Hepatocyte (in vitro differentiated cells): ENCODE results near the gene ATP9A. TPM values are rescaled to one million over a fixed set of nuclear protein-coding genes. Genes with fewer than 3 reads are reported as not detected.

ENCODE experiments used
- DNase-seq: peaks from one replicate; pipeline ENCODE4 v3.0.0-alpha.2; 2016; ENCODE audit warnings: low spot score
- H2AFZ ChIP-seq: fragments of 200-600 bp; sonication (generic); 2 replicates; pipeline ENCODE4 v1.6.0; 2016; ENCODE audit warnings: antibody characterized with exemption, mild to moderate bottlenecking
- H3K27ac ChIP-seq: fragments of 200-600 bp; sonication (generic); 2 replicates; pipeline ENCODE4 v1.5.1; 2016; ENCODE audit warnings: mild to moderate bottlenecking
- H3K27me3 ChIP-seq: fragments of 200-600 bp; sonication (generic); 2 replicates; pipeline ENCODE4 v1.6.1; 2016
- H3K36me3 ChIP-seq: fragments of 200-600 bp; sonication (generic); replicated peaks from 2 replicates; pipeline ENCODE4 v1.5.1; 2016; ENCODE audit warnings: low read depth; ENCODE audit not compliant: insufficient read depth
- H3K4me1 ChIP-seq: fragments of 200-600 bp; sonication (generic); 2 replicates; pipeline ENCODE4 v1.5.1; 2016; ENCODE audit warnings: mild to moderate bottlenecking, moderate library complexity; ENCODE audit not compliant: insufficient read depth
- H3K4me2 ChIP-seq: fragments of 200-600 bp; sonication (generic); 2 replicates; pipeline ENCODE4 v1.6.0; 2016
- H3K4me3 ChIP-seq: fragments of 200-600 bp; sonication (generic); 2 replicates; pipeline ENCODE4 v1.5.1; 2016; ENCODE audit warnings: mild to moderate bottlenecking
- H3K79me2 ChIP-seq: fragments of 200-600 bp; sonication (generic); 2 replicates; pipeline ENCODE4 v1.6.0; 2017; ENCODE audit warnings: mild to moderate bottlenecking
- H3K9me2 ChIP-seq: fragments of 200-600 bp; sonication (generic); replicated peaks from 2 replicates; pipeline ENCODE4 v1.6.0; 2017; ENCODE audit warnings: mild to moderate bottlenecking; ENCODE audit not compliant: insufficient read depth
- H3K9me3 ChIP-seq: fragments of 200-600 bp; sonication (generic); 2 replicates; pipeline ENCODE4 v1.5.1; 2016; ENCODE audit warnings: low read depth, mild to moderate bottlenecking
- H4K20me1 ChIP-seq: fragments of 200-600 bp; sonication (generic); 2 replicates; pipeline ENCODE4 v1.6.0; 2016; ENCODE audit warnings: mild to moderate bottlenecking; ENCODE audit not compliant: insufficient read depth, poor library complexity, severe bottlenecking
- EZH2 ChIP-seq: fragments of 200-600 bp; sonication (generic); IDR thresholded peaks from 2 replicates; pipeline ENCODE4 v1.6.1; 2016; ENCODE audit warnings: antibody characterized with exemption, mild to moderate bottlenecking, borderline replicate concordance
- EZH2phosphoT487 ChIP-seq: fragments of 200-600 bp; sonication (generic); IDR thresholded peaks from one replicate; pipeline ENCODE4 v1.6.1; 2018; ENCODE audit warnings: antibody characterized with exemption, mild to moderate bottlenecking, low read depth, moderate library complexity; ENCODE audit not compliant: unreplicated experiment, severe bottlenecking
- WGBS: methylation state at CpG from one replicate; pipeline ENCODE4 v1.1.6; 2016; ENCODE audit warnings: low lambda C conversion rate; ENCODE audit errors: missing lambda C conversion rate; 5-methylcytosine and 5-hydroxymethylcytosine counted together
- polyA plus RNA-seq: library from polyadenylated mRNA; unstranded; fragments of >200 nt; fragmentation: Nextera tagmentation; extraction: Ambion mirVana; gene quantifications from 2 replicates; pipeline ENCODE4 v1.2.1, GENCODE V29; 2016
- total RNA-seq: library from RNA; depleted of rRNA; stranded (reverse); fragments of >200 nt; gene quantifications from 2 replicates; pipeline ENCODE4 v1.2.3, GENCODE V29; 2014
- TF ChIP-seq, protein P1 (sequence below): fragments of 200-600 bp; sonication (generic); IDR thresholded peaks from 2 replicates; pipeline ENCODE4 v1.5.1; 2016; ENCODE audit warnings: antibody characterized with exemption, mild to moderate bottlenecking; ENCODE audit not compliant: poor library complexity

The ATP9A gene
- total and polyA plus RNA-seq, 2 experiments from 2014 or later: 12.1 to 28.1 TPM

DNA sequence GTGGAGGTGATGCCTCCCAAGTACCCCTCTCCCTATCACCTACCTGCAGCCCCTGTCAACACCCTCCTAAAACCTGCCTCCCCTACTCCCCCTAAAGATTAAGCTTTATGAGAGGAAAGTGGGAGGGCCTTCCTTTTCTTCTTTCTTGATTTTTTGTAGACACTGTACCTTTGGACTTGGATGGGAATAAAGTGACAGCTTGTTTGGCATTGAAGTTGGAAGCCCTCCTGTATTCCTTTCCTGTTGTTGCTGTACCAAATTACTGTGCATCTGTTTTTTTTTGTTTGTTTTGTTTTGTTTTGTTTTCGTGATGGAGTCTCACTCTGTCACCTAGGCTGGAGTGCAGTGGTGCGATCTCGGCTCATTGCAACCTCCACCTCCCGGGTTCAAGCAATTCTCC lies 126.3 kb downstream of the ATP9A start:
- no peaks in the 10 kb centered on the region for H3K4me1 ChIP-seq
- no peaks in the 10 kb centered on the region for H3K9me2 ChIP-seq
- no peak overlapping the region for H3K4me3 ChIP-seq
- 98% methylated on average over 4 of the region's 4 CpGs for WGBS
- no peaks in the 10 kb centered on the region for H3K27me3 ChIP-seq
- TF ChIP-seq EZH2phosphoT487 (no peak), EZH2 (no peak)
- TF ChIP-seq, protein P1, sequence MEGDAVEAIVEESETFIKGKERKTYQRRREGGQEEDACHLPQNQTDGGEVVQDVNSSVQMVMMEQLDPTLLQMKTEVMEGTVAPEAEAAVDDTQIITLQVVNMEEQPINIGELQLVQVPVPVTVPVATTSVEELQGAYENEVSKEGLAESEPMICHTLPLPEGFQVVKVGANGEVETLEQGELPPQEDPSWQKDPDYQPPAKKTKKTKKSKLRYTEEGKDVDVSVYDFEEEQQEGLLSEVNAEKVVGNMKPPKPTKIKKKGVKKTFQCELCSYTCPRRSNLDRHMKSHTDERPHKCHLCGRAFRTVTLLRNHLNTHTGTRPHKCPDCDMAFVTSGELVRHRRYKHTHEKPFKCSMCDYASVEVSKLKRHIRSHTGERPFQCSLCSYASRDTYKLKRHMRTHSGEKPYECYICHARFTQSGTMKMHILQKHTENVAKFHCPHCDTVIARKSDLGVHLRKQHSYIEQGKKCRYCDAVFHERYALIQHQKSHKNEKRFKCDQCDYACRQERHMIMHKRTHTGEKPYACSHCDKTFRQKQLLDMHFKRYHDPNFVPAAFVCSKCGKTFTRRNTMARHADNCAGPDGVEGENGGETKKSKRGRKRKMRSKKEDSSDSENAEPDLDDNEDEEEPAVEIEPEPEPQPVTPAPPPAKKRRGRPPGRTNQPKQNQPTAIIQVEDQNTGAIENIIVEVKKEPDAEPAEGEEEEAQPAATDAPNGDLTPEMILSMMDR: no peak
- H3K4me2 ChIP-seq: no peak overlapping the region
- no peak for DNase-seq
- no peaks in the 10 kb centered on the region for H3K9me3 ChIP-seq
- H3K27ac ChIP-seq: no peak overlapping the region
- no peaks in the 10 kb centered on the region for H3K79me2 ChIP-seq
- no peak overlapping the region for H2AFZ ChIP-seq
- H4K20me1 ChIP-seq: no peaks in the 10 kb centered on the region
- H3K36me3 ChIP-seq: no peaks in the 10 kb centered on the region

DNA sequence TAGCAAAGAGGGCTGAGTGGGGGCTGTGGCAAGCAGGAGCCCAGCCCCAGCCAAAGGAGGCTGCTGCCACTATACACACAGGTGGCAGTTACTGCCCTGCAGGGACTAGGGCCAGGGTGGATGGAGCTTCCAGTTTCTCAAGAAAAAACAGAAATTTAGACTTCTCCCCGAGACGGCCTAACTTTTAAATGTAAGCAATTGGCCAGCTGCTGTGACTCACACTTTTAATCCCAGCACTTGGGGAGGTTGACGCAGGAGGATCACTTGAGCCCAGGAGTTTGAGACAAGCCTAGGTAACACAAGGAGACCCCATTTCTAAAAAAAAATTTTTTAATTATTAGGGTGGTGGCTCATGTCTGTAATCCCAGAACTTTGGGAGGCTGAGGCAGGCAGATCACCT lies 127.4 kb downstream of the ATP9A start:
- no peaks in the 10 kb centered on the region for H3K27me3 ChIP-seq
- no peak overlapping the region for H3K4me3 ChIP-seq
- no peak overlapping the region for H3K4me2 ChIP-seq
- H3K4me1 ChIP-seq: no peaks in the 10 kb centered on the region
- no peak overlapping the region for H2AFZ ChIP-seq
- no peak overlapping the region for H3K27ac ChIP-seq
- DNase-seq: no peak
- no peaks in the 10 kb centered on the region for H3K9me2 ChIP-seq
- no peaks in the 10 kb centered on the region for H3K36me3 ChIP-seq
- TF ChIP-seq, protein P1: no peak
- TF ChIP-seq EZH2phosphoT487 (no peak), EZH2 (no peak)
- no peaks in the 10 kb centered on the region for H4K20me1 ChIP-seq
- no peaks in the 10 kb centered on the region for H3K79me2 ChIP-seq
- WGBS: 53% methylated on average over 3 of the region's 3 CpGs
- H3K9me3 ChIP-seq: no peaks in the 10 kb centered on the region

DNA sequence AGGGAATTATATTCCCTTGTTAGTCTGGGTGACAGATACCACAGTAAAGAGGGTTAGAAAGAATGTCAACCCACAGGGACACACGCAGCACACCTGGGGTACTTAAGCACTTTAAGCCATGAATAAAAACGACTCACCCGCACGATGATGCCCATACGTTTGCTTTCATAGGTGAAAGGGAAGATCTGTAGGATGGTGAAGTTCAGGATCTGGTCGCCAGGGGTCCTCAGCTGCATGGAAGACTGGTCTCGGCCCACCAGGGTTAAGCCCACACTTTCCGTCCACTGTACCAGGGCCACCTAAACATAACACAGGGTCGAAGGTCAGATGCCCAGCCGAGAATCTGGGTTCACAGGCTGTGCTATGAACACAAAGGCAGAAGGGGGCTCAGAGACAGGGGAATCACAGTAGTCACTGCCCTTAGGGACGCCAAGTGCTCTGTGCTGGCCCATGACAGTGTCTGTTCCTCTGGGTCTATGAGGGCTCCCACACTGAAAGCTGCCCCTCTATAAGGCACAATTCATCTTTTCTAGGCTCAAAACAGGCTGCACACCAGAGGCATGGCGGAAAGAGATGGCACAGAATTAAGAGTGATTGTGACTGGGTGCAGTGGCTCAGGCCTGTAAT lies 128.9 kb downstream of the ATP9A start:
- DNase-seq: peak; percentile 77
- no peaks in the 10 kb centered on the region for H4K20me1 ChIP-seq
- H3K4me1 ChIP-seq: no peaks in the 10 kb centered on the region
- H3K79me2 ChIP-seq: no peaks in the 10 kb centered on the region
- H2AFZ ChIP-seq: no peak overlapping the region
- no peak overlapping the region for H3K27ac ChIP-seq
- H3K27me3 ChIP-seq: no peaks in the 10 kb centered on the region
- no peaks in the 10 kb centered on the region for H3K9me3 ChIP-seq
- H3K36me3 ChIP-seq: no peaks in the 10 kb centered on the region
- H3K4me2 ChIP-seq: no peak overlapping the region
- TF ChIP-seq, protein P1: peak; percentile 87
- no peak for TF ChIP-seq EZH2
- no peak overlapping the region for H3K4me3 ChIP-seq
- WGBS: 25% methylated on average over 12 of the region's 12 CpGs
- H3K9me2 ChIP-seq: no peaks in the 10 kb centered on the region

DNA sequence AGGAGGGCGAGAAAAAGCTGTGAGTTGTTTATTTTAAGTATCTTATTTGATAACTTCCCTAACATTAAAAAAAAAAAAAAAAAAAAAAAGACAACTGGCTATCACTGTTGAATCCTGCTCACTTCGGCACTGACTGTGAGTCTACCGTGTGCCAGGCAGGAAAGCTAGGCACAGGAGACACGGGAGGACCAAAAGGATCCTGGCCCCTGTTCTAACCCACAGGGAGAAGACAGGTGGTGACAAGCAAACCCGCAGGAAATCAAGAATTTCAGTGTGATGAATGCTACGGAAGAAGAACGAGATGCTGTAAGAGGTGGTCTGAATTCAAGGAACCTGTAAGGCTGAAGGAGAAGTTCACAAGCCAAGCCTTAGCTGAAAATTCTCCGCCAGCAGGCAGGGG lies 130.9 kb downstream of the ATP9A start:
- no peaks in the 10 kb centered on the region for H3K79me2 ChIP-seq
- H2AFZ ChIP-seq: no peak overlapping the region
- no peaks in the 10 kb centered on the region for H3K9me2 ChIP-seq
- WGBS: 97% methylated on average over 8 of the region's 8 CpGs
- no peaks in the 10 kb centered on the region for H3K27me3 ChIP-seq
- no peaks in the 10 kb centered on the region for H3K9me3 ChIP-seq
- no peak for DNase-seq
- no peak overlapping the region for H3K4me3 ChIP-seq
- TF ChIP-seq, protein P1: no peak
- no peak for TF ChIP-seq EZH2phosphoT487
- TF ChIP-seq EZH2: no peak
- no peaks in the 10 kb centered on the region for H3K4me1 ChIP-seq
- H3K27ac ChIP-seq: no peak overlapping the region
- H4K20me1 ChIP-seq: no peaks in the 10 kb centered on the region
- no peaks in the 10 kb centered on the region for H3K36me3 ChIP-seq
- H3K4me2 ChIP-seq: no peak overlapping the region
